RCC 7860 (cell line): ENCODE data around the gene KRTAP5-5.

Experiments
- DNase-seq: peaks from one replicate; pipeline ENCODE4 v3.0.0-alpha.2; 2015; ENCODE audit warnings: low spot score
- FAIRE-seq: peaks from 2 replicates; lab custom pipeline; 2012; peaks lifted over from hg19 to GRCh38; lab: Jason Lieb, UNC

The KRTAP5-5 gene

GRCh38 chr11:1673446-1674172 lies 44.0 kb downstream of the KRTAP5-5 start:
- DNase-seq = no peak
- FAIRE-seq = no peak

GRCh38 chr11:1674173-1675131 lies 44.9 kb downstream of the KRTAP5-5 start:
- DNase-seq (no peak), FAIRE-seq (no peak)

- no peak for FAIRE-seq
These were observed 46.1 kb downstream of the KRTAP5-5 start for GRCh38 chr11:1675536-1676228.

GRCh38 chr11:1676229-1676740 lies 46.7 kb downstream of the KRTAP5-5 start:
- FAIRE-seq (no peak), DNase-seq (no peak)

More at GRCh38 chr11:1675536-1676228, 46.1 kb downstream of the KRTAP5-5 start:
- no peak for DNase-seq

GRCh38 chr11:1679881-1680280 lies 50.3 kb downstream of the KRTAP5-5 start:
- FAIRE-seq = no peak
- DNase-seq = no peak
